Suprapubic skin (tissue), 4 donors: ENCODE measurements around the gene PPIF.

Experiments
- CTCF ChIP-seq, 2 donors: fragments of 200-600 bp in 1 of 2; fragments of 450-650 bp in 1 of 2; sonication (generic) in 1 of 2; IDR thresholded peaks; one replicate each; pipeline ENCODE4 v1.5.1; 2016 to 2019; ENCODE audit warnings: antibody characterized with exemption in 2 of 2, mild to moderate bottlenecking in 1 of 2, moderate library complexity in 1 of 2
- EP300 ChIP-seq: sonication (generic); formaldehyde crosslinking; IDR thresholded peaks from one replicate; pipeline ENCODE4 v1.6.1; 2017; ENCODE audit warnings: antibody characterized with exemption
- POLR2A ChIP-seq, 2 donors: fragments of 450-650 bp; IDR thresholded peaks; one replicate each; pipeline ENCODE4 v1.6.1; 2017; ENCODE audit warnings: antibody characterized with exemption in 2 of 2, mild to moderate bottlenecking in 2 of 2, moderate library complexity in 2 of 2
- POLR2AphosphoS5 ChIP-seq, 3 donors: sonication (generic); formaldehyde crosslinking; IDR thresholded peaks; one replicate each; pipeline ENCODE4 v1.6.1; 2017; ENCODE audit warnings: antibody characterized with exemption in 3 of 3

GRCh38 chr10:79313320-79313719, 33.9 kb upstream of the PPIF start:
- TF ChIP-seq EP300 (no peak), POLR2A (IDR thresholded peaks at IDR 0.05) (no peak), CTCF (IDR thresholded peaks at IDR 0.05) (no peak), POLR2AphosphoS5 (IDR thresholded peaks at IDR 0.05) (no peak)
